B cell (primary cell): ENCODE data around the gene PTPRF. TPM values are rescaled to one million over a fixed set of nuclear protein-coding genes. Genes with fewer than 3 reads are reported as not detected.

Experiments
- ATAC-seq: fragments of 200-7000 bp; cut with Tn5 transposase; one replicate; pipeline ENCODE4 v1.10.0; 2021; ENCODE audit warnings: low read depth, mild to moderate bottlenecking, moderate number of reproducible peaks, moderate library complexity
- CTCF ChIA-PET: fragments of 350-600 bp; sonication (Branson Sonifier 250); formaldehyde crosslinking; loops from one replicate; lab custom pipeline; 2021; ENCODE audit warnings: antibody characterized with exemption, inconsistent platforms; lab: Charles Lee
- POLR2A ChIA-PET: fragments of 350-600 bp; sonication (Branson Sonifier 250); formaldehyde crosslinking; loops from one replicate; lab custom pipeline; 2021; ENCODE audit warnings: antibody characterized with exemption; lab: Charles Lee
- DNase-seq: peaks from one replicate; pipeline ENCODE4 v3.0.0; 2013
- H2AFZ ChIP-seq: 2 replicates; pipeline ENCODE4 v1.6.1; 2012; ENCODE audit warnings: mild to moderate bottlenecking, low read depth, low read length; ENCODE audit not compliant: insufficient read depth, poor library complexity, severe bottlenecking
- H3K27ac ChIP-seq, 2 donors: 1 replicate in 1 of 2; 2 replicates in 1 of 2; pipeline ENCODE4 v1.5.1; 2012 to 2013; ENCODE audit warnings: low read length in 2 of 2, mild to moderate bottlenecking in 2 of 2, moderate library complexity in 1 of 2
- H3K27me3 ChIP-seq, 4 experiments: fragments of 200-600 bp in 1 of 4; sonication (generic) in 1 of 4; replicated peaks in 1 of 4; 1 replicate in 2 of 4; 2 replicates in 2 of 4; pipeline versions ENCODE4 v1.6.1 to v1.7.0; 2013 to 2016; ENCODE audit warnings: low read length in 3 of 4, mild to moderate bottlenecking in 2 of 4, mixed read lengths in 1 of 4, moderate library complexity in 1 of 4; ENCODE audit not compliant: insufficient read depth in 4 of 4, control insufficient read depth in 3 of 4; ENCODE audit errors: control extremely low read depth in 1 of 4
- H3K36me3 ChIP-seq, 2 experiments: replicated peaks in 1 of 2; 1 replicate in 1 of 2; 2 replicates in 1 of 2; pipeline versions ENCODE4 v1.6.1 to v1.7.1; 2013; ENCODE audit warnings: low read length in 1 of 2; ENCODE audit not compliant: insufficient read depth in 2 of 2, control insufficient read depth in 1 of 2; ENCODE audit errors: control extremely low read depth in 1 of 2, extremely low read depth in 1 of 2
- H3K4me1 ChIP-seq, 2 donors: fragments of 200-600 bp in 1 of 2; sonication (generic) in 1 of 2; 1 replicate in 1 of 2; 2 replicates in 1 of 2; pipeline versions ENCODE4 v1.5.1 to v1.6.1; 2013 to 2017; ENCODE audit warnings: low read length in 2 of 2; ENCODE audit not compliant: control insufficient read depth in 2 of 2, insufficient read depth in 2 of 2
- H3K4me2 ChIP-seq: replicated peaks from 2 replicates; pipeline ENCODE3; 2012; ENCODE audit warnings: mild to moderate bottlenecking, low read depth, low read length; ENCODE audit not compliant: poor library complexity, severe bottlenecking
- H3K4me3 ChIP-seq, 5 experiments: fragments of 200-600 bp in 1 of 5; sonication (generic) in 1 of 5; 1 replicate in 3 of 5; 2 replicates in 2 of 5; pipeline versions ENCODE4 v1.5.1 to v1.7.0; 2011 to 2016; ENCODE audit warnings: low read length in 4 of 5, mild to moderate bottlenecking in 4 of 5, low read depth in 2 of 5, control low read depth in 1 of 5, moderate library complexity in 1 of 5; ENCODE audit not compliant: insufficient read depth in 1 of 5; ENCODE audit errors: control extremely low read depth in 1 of 5, extremely low read depth in 1 of 5
- H3K79me2 ChIP-seq: fragments of 200-600 bp; sonication (generic); one replicate; pipeline ENCODE4 v1.6.0; 2016; ENCODE audit warnings: low read length; ENCODE audit not compliant: control insufficient read depth, insufficient read depth
- H3K9ac ChIP-seq: fragments of 200-600 bp; sonication (generic); 2 replicates; pipeline ENCODE4 v1.6.1; 2017; ENCODE audit warnings: mild to moderate bottlenecking, low read length, moderate library complexity
- H3K9me3 ChIP-seq, 3 donors: one replicate each; pipeline versions ENCODE4 v1.6.1 to v1.7.1; 2013; ENCODE audit warnings: low read length in 2 of 3; ENCODE audit not compliant: control insufficient read depth in 2 of 3, insufficient read depth in 1 of 3; ENCODE audit errors: control extremely low read depth in 1 of 3
- H4K20me1 ChIP-seq: 2 replicates; pipeline ENCODE4 v1.6.0; 2012; ENCODE audit warnings: mild to moderate bottlenecking, low read length; ENCODE audit not compliant: insufficient read depth, control insufficient read depth, poor library complexity, severe bottlenecking
- H3K27ac Mint-ChIP-seq: one replicate; pipeline ENCODE4 v1.8.0; 2021; ENCODE audit warnings: mixed read lengths
- H3K27me3 Mint-ChIP-seq: one replicate; pipeline ENCODE4 v1.8.0; 2021; ENCODE audit warnings: mixed read lengths
- H3K4me1 Mint-ChIP-seq: one replicate; pipeline ENCODE4 v1.8.0; 2021; ENCODE audit warnings: mixed read lengths
- H3K4me3 Mint-ChIP-seq: one replicate; pipeline ENCODE4 v1.8.0; 2021; ENCODE audit warnings: mixed read lengths
- H3K9me3 Mint-ChIP-seq: one replicate; pipeline ENCODE4 v1.8.0; 2022; ENCODE audit warnings: mixed read lengths; ENCODE audit not compliant: insufficient read depth
- EZH2 ChIP-seq: IDR thresholded peaks from 2 replicates; pipeline ENCODE4 v1.6.1; 2012; ENCODE audit warnings: borderline replicate concordance, low read depth, mild to moderate bottlenecking, moderate library complexity, low read length; ENCODE audit not compliant: insufficient read depth, poor library complexity, severe bottlenecking
- WGBS: methylation state at CpG from one replicate; pipeline ENCODE4 v1.1.5; 2013; ENCODE audit warnings: missing lambda C conversion rate; ENCODE audit not compliant: insufficient coverage; 5-methylcytosine and 5-hydroxymethylcytosine counted together
- intact Hi-C: fragments of 100-400 bp; cut with micrococcal nuclease; formaldehyde crosslinking; loops from one replicate; pipeline ENCODE4 v1.10.0; 2022
- polyA plus RNA-seq: library from polyadenylated mRNA; depleted of rRNA; stranded (reverse); fragments of >200 nt; gene quantifications from 2 replicates; pipeline ENCODE4 v1.2.3, GENCODE V29; 2012
- total RNA-seq, 2 donors: library from RNA; stranded (reverse); fragments of 120-200 nt in 1 of 2; gene quantifications; 1 replicate in 1 of 2; 2 replicates in 1 of 2; pipeline versions ENCODE4 v1.2.3 to v1.2.4, GENCODE V29; 2013 to 2022
- TF ChIP-seq, protein P1 (sequence below): fragments of 200-600 bp; IDR thresholded peaks from one replicate; pipeline ENCODE4 v1.8.0; 2022; ENCODE audit warnings: antibody characterized with exemption, mild to moderate bottlenecking

Gene PTPRF
- total and polyA plus RNA-seq, 2 donors (not counting 1 experiment from before 2014, with no cell fraction given) = 0.07 to 0.13 TPM

DNA sequence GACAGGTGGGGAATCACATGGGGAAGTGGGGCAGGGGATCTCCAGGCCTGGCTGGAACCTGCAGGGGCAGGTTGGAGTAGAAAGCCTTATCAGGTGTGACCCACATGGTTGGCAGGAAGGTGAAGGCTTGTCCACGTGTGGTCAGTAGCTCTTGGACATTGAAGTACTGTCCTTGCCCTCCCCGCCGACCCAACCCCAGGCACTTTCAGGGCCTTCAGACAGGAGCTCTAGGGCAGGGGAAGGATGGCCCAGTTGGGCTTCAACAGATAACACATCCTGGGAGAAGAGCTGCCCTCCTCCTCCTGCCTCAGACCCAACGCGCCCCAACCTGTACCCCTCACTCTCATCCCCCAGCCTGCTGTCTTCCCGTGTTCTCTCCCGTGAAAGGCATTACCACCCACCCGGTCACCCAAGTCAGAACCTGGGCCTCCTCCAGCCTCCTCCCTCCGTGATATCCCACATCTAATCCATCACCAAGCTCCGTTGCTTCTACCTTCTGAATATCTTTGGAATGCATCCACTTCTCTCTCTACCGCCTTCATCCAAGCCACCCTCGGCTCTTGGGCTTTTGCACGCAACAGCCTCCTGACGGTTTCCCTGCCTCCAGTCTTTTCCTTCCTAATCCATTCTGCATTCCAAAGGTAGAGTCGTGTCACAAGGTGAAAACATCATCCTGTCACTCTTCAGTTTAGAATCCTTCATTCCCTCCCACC, 15.9 kb downstream of the PTPRF start:
- H3K9me3 Mint-ChIP-seq = no peaks in the 10 kb centered on the region
- intact Hi-C loops = no loop called here
- 94% methylated on average over 15 of the region's 15 CpGs for WGBS
- no peak overlapping the region for H3K27ac Mint-ChIP-seq
- Histone ChIP-seq H4K20me1 (no peaks in the 10 kb centered on the region), H3K27me3 (peaks cover 0 to 7% (median 1%) of the 10 kb centered on the region in 4 experiments), H2AFZ (no peak overlapping the region), H3K4me2 (no peak overlapping the region), H3K4me3 (no peak overlapping the region), H3K9ac (no peak overlapping the region), H3K9me3 (peaks cover 0 to 4% (median 0%) of the 10 kb centered on the region in 3 donors), H3K79me2 (no peaks in the 10 kb centered on the region), H3K36me3 (no peaks in the 10 kb centered on the region), H3K4me1 (peaks cover 0 to 3% of the 10 kb centered on the region in 2 donors), H3K27ac (no peak overlapping the region)
- ATAC-seq (no peak), DNase-seq (no peak)
- H3K27me3 Mint-ChIP-seq = peaks cover 20% of the 10 kb centered on the region
- CTCF ChIA-PET = no interaction called here
- H3K4me3 Mint-ChIP-seq = no peak overlapping the region
- TF ChIP-seq, protein P1, sequence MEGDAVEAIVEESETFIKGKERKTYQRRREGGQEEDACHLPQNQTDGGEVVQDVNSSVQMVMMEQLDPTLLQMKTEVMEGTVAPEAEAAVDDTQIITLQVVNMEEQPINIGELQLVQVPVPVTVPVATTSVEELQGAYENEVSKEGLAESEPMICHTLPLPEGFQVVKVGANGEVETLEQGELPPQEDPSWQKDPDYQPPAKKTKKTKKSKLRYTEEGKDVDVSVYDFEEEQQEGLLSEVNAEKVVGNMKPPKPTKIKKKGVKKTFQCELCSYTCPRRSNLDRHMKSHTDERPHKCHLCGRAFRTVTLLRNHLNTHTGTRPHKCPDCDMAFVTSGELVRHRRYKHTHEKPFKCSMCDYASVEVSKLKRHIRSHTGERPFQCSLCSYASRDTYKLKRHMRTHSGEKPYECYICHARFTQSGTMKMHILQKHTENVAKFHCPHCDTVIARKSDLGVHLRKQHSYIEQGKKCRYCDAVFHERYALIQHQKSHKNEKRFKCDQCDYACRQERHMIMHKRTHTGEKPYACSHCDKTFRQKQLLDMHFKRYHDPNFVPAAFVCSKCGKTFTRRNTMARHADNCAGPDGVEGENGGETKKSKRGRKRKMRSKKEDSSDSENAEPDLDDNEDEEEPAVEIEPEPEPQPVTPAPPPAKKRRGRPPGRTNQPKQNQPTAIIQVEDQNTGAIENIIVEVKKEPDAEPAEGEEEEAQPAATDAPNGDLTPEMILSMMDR = no peak
- H3K4me1 Mint-ChIP-seq = peaks cover 6% of the 10 kb centered on the region
- POLR2A ChIA-PET = no interaction called here

DNA sequence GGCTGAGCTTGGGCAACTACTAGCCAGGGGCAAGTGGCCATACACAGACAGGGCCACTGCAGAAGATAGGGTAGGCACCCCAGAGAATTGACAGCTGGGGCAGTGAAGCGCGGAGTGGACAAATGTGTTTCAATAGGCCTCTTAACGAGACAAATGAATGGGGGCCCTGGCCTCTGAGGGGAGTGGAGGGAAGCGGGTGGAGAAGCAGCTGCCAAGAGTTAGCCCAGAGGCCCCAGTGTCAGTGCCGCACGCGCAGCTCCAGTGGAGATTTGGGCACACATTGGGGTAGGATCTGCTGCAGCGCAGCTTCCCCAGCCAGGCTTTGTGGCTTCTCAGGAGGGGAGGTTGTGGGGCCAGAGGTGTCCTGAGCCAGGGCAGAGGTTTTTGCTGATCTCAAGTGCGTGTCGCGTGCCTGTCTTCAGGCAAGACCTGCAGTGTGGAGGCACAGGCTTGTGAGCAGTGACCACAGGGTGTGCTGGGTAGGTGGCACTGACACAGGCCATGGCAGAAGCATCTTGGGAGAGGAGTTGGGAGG, 16.9 kb downstream of the PTPRF start:
- Histone ChIP-seq H3K4me2 (no peak overlapping the region), H3K4me1 (peaks cover 0 to 3% of the 10 kb centered on the region in 2 donors), H4K20me1 (no peaks in the 10 kb centered on the region), H3K9ac (no peak overlapping the region), H3K9me3 (peaks cover 0 to 4% (median 0%) of the 10 kb centered on the region in 3 donors), H3K36me3 (no peaks in the 10 kb centered on the region), H3K4me3 (no peak overlapping the region), H3K79me2 (no peaks in the 10 kb centered on the region), H2AFZ (no peak overlapping the region), H3K27ac (no peak overlapping the region), H3K27me3 (peaks cover 0 to 7% (median 1%) of the 10 kb centered on the region in 4 experiments)
- 92% methylated on average over 11 of the region's 11 CpGs for WGBS
- POLR2A ChIA-PET = no interaction called here
- TF ChIP-seq EZH2 = no peak
- TF ChIP-seq, protein P1 = no peak
- no peak overlapping the region for H3K27ac Mint-ChIP-seq
- DNase-seq (no peak), ATAC-seq (no peak)
- peaks cover 25% of the 10 kb centered on the region for H3K27me3 Mint-ChIP-seq
- no peak overlapping the region for H3K4me3 Mint-ChIP-seq
- H3K9me3 Mint-ChIP-seq = no peaks in the 10 kb centered on the region
- CTCF ChIA-PET = no interaction called here
- intact Hi-C loops = no loop called here
- peaks cover 6% of the 10 kb centered on the region for H3K4me1 Mint-ChIP-seq
